OCI-LY7 (cell line): ENCODE measurements around the gene GSE1.

Source experiments
- EZH2phosphoT487 ChIP-seq: fragments of 200-600 bp; sonication (generic); IDR thresholded peaks from 2 replicates; pipeline ENCODE4 v1.6.1; 2018; ENCODE audit warnings: low read depth, borderline replicate concordance, mild to moderate bottlenecking, mixed run types, antibody characterized with exemption, low read length, moderate library complexity, mixed read lengths
- TF ChIP-seq, protein P1 (sequence below): fragments of 200-600 bp; sonication (generic); conservative IDR thresholded peaks from 2 replicates; pipeline ENCODE4 v1.5.1; 2014; ENCODE audit warnings: mild to moderate bottlenecking, antibody characterized with exemption, low read length, moderate library complexity, mixed read lengths

- TF ChIP-seq, protein P1, sequence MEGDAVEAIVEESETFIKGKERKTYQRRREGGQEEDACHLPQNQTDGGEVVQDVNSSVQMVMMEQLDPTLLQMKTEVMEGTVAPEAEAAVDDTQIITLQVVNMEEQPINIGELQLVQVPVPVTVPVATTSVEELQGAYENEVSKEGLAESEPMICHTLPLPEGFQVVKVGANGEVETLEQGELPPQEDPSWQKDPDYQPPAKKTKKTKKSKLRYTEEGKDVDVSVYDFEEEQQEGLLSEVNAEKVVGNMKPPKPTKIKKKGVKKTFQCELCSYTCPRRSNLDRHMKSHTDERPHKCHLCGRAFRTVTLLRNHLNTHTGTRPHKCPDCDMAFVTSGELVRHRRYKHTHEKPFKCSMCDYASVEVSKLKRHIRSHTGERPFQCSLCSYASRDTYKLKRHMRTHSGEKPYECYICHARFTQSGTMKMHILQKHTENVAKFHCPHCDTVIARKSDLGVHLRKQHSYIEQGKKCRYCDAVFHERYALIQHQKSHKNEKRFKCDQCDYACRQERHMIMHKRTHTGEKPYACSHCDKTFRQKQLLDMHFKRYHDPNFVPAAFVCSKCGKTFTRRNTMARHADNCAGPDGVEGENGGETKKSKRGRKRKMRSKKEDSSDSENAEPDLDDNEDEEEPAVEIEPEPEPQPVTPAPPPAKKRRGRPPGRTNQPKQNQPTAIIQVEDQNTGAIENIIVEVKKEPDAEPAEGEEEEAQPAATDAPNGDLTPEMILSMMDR, result no peak
- no peak for TF ChIP-seq EZH2phosphoT487
These were observed 13.3 kb downstream of the GSE1 start for GRCh38 chr16:85626191-85626981.
